Measurements from ENCODE around the gene EEF2KMT. TPM values are rescaled to one million over a fixed set of nuclear protein-coding genes. Genes with fewer than 3 reads are reported as not detected.
"Not testable (repeated sequence)": the region's sequence is repeated elsewhere in the genome, so short reads cannot be mapped to it uniquely, and the experiment has no call there.

The EEF2KMT gene
- total and polyA plus RNA-seq, 2 of the 8 experiments (the other 6 are each of a cell fraction or from before 2014, with no cell fraction given), result 35.8 to 37.0 TPM

GRCh38 chr16:5097061-5097469 is 530 bp downstream of the EEF2KMT start:
- H3K18ac ChIP-seq (ENCODE audit: extremely low read depth, low read length); H3K4me1 ChIP-seq (replicated peaks in 1 of 4; ENCODE audit: control insufficient read depth in 3 of 4, insufficient read depth in 4 of 4, low read length in 3 of 4); H4K8ac ChIP-seq (ENCODE audit: extremely low read depth, insufficient read depth, low read length); H3K27ac ChIP-seq (ENCODE audit: low read depth, low read length); H3K23me2 ChIP-seq (ENCODE audit: low read depth, low read length); H4K20me1 ChIP-seq (replicated peaks in 1 of 2; ENCODE audit: control insufficient read depth in 1 of 2, insufficient read depth in 2 of 2, low read length in 2 of 2); H3K36me3 ChIP-seq (ENCODE audit: control insufficient read depth in 2 of 4, insufficient read depth in 4 of 4, low read length in 3 of 4); H3K4ac ChIP-seq (replicated peaks; ENCODE audit: insufficient read length, low read depth, low read length); H2BK20ac ChIP-seq (ENCODE audit: low read length); H2AFZ ChIP-seq (ENCODE audit: low read length); H3K23ac ChIP-seq (ENCODE audit: insufficient read length); H3K14ac ChIP-seq (ENCODE audit: insufficient read length); H2BK12ac ChIP-seq (ENCODE audit: low read depth, low read length); H2BK15ac ChIP-seq (ENCODE audit: low read length); H3K56ac ChIP-seq (replicated peaks; ENCODE audit: insufficient read length, low read depth, low read length); H3K9me3 ChIP-seq (ENCODE audit: insufficient read depth in 2 of 2, low read depth in 1 of 2, low read length in 1 of 2); H3K79me2 ChIP-seq (ENCODE audit: control insufficient read depth in 1 of 2, insufficient read depth in 2 of 2, low read length in 2 of 2); H2BK120ac ChIP-seq (replicated peaks; ENCODE audit: low read depth, low read length); H3K27me3 ChIP-seq (replicated peaks in 1 of 4; ENCODE audit: control insufficient read depth in 3 of 4, extremely low read depth in 1 of 4, insufficient read depth in 3 of 4, low read length in 3 of 4); POLR2A ChIA-PET (ENCODE audit: partially characterized antibody); H4K5ac ChIP-seq (ENCODE audit: insufficient read length, low read depth, low read length); H4K91ac ChIP-seq (replicated peaks; ENCODE audit: insufficient read length, low read length); FAIRE-seq; H3K79me1 ChIP-seq (ENCODE audit: low read depth, low read length); H2BK5ac ChIP-seq (ENCODE audit: low read depth, low read length): not testable (repeated sequence)
- peak overlapping the region; percentile 77; the same call in 1 of the 2 replicates for H2AK5ac ChIP-seq (ENCODE audit: low read depth, low read length)
- H3K4me3 ChIP-seq (ENCODE audit: extremely low read depth in 1 of 4, insufficient read depth in 2 of 4, low read depth in 3 of 4, low read length in 4 of 4), result peak overlapping the region; percentile 45 to 78 (median 75)
- H3K4me2 ChIP-seq (ENCODE audit: insufficient read depth in 1 of 2, low read depth in 2 of 2, low read length in 2 of 2), result peak overlapping the region; percentile 72 to 77
- peak overlapping the region in 3 of 4 experiments; percentile 42 to 64 (median 49); a peak in 5 of 7 replicates for H3K9ac ChIP-seq (replicated peaks in 1 of 4; ENCODE audit: extremely low read depth in 1 of 4, low read depth in 3 of 4, low read length in 3 of 4)
- WGBS, 2 experiments (ENCODE audit: extremely low coverage in 1 of 2, insufficient coverage in 1 of 2, insufficient read length in 1 of 2, insufficient replicate concordance in 2 of 2, low coverage in 1 of 2, low lambda C conversion rate in 2 of 2, missing lambda C conversion rate in 1 of 2), result 1% methylated on average over 15 of the region's 23 CpGs; no CpG with 5 or more reads in 1 of the 2 experiments
- TF ChIP-seq SAP30 (IDR thresholded peaks at IDR 0.05; ENCODE audit: insufficient read depth, insufficient replicate concordance, low read length) (peak; percentile 81), SIN3A (conservative IDR thresholded peaks at IDR 0.05 in 1 of 2, IDR thresholded peaks at IDR 0.05 in 1 of 2; ENCODE audit: low read depth in 1 of 2, low read length in 2 of 2) (0 out of 4 replicates have a peak, but pooled peaks have one; percentile 7 to 28), MAX (IDR thresholded peaks at IDR 0.05) (0 out of 2 replicates have a peak, but pooled peaks have one; percentile 24), POLR2A (IDR thresholded peaks at IDR 0.05; ENCODE audit: control extremely low read depth in 1 of 2, low read depth in 2 of 2, low read length in 2 of 2) (peak in 1 of 2 experiments; percentile 24; a peak in 1 of 3 replicates)
- CTCF ChIA-PET (ENCODE audit: partially characterized antibody), result interaction anchor here (1.3 to 1.8 kb wide), 2 partner anchors 32 to 39 kb away, joined by 3 to 5 read pairs; partner anchors contain the start of gene C16orf89
- DNase-seq (ENCODE audit: low read depth in 1 of 2, low spot score in 2 of 2), result peak in 1 of 2 experiments; percentile 71

All from H1 (cell line).